ENCODE measurements around the gene GAD2.

Gene GAD2

GRCh38 chr10:26225322-26225721 lies 8.7 kb downstream of the GAD2 start:
- no peak for DNase-seq

- DNase-seq = no peak
Measured at GRCh38 chr10:26227786-26228185, 11.2 kb downstream of the GAD2 start.

- no peak for DNase-seq
Measured at GRCh38 chr10:26232174-26232573, 15.6 kb downstream of the GAD2 start.

- DNase-seq = no peak
Measured at GRCh38 chr10:26235761-26236160, 19.2 kb downstream of the GAD2 start.

GRCh38 chr10:26238378-26238777 lies 21.8 kb downstream of the GAD2 start:
- DNase-seq = no peak

- no peak for DNase-seq
Measured at GRCh38 chr10:26242706-26243350, 26.3 kb downstream of the GAD2 start.

GRCh38 chr10:26243351-26243720 lies 26.8 kb downstream of the GAD2 start:
- no peak for DNase-seq

GRCh38 chr10:26249681-26250080 lies 33.1 kb downstream of the GAD2 start:
- DNase-seq = no peak

GRCh38 chr10:26251925-26252324 lies 35.4 kb downstream of the GAD2 start:
- DNase-seq = no peak

GRCh38 chr10:26254616-26255015 lies 38.0 kb downstream of the GAD2 start:
- DNase-seq = no peak

GRCh38 chr10:26259341-26259740 lies 42.8 kb downstream of the GAD2 start:
- no peak for DNase-seq

GRCh38 chr10:26269754-26270153 lies 53.2 kb downstream of the GAD2 start:
- DNase-seq = no peak

GRCh38 chr10:26274391-26274790 lies 57.8 kb downstream of the GAD2 start:
- no peak for DNase-seq

- no peak for DNase-seq
Measured at GRCh38 chr10:26278295-26278694, 61.7 kb downstream of the GAD2 start.

GRCh38 chr10:26290236-26290635 lies 73.7 kb downstream of the GAD2 start:
- no peak for DNase-seq

GRCh38 chr10:26291721-26292480 lies 75.3 kb downstream of the GAD2 start:
- no peak for DNase-seq

GRCh38 chr10:26296360-26296759 lies 79.8 kb downstream of the GAD2 start:
- DNase-seq = no peak

- DNase-seq = no peak
Measured at GRCh38 chr10:26300001-26300400, 83.4 kb downstream of the GAD2 start.

- no peak for DNase-seq
Measured at GRCh38 chr10:26303366-26303765, 86.8 kb downstream of the GAD2 start.

GRCh38 chr10:26310361-26310760 lies 93.8 kb downstream of the GAD2 start:
- no peak for DNase-seq

GRCh38 chr10:26311383-26311940 lies 94.9 kb downstream of the GAD2 start:
- DNase-seq = no peak

- DNase-seq = no peak
Measured at GRCh38 chr10:26314265-26315013, 97.9 kb downstream of the GAD2 start.

GRCh38 chr10:26318672-26319071 lies 102.1 kb downstream of the GAD2 start:
- DNase-seq = no peak

- no peak for DNase-seq
Measured at GRCh38 chr10:26323219-26323618, 106.6 kb downstream of the GAD2 start.
